SK-N-SH (cell line): ENCODE results near the gene ANKRD60.

Experiments
- CTCF ChIP-seq: fragments of 200-600 bp; sonication (generic); IDR thresholded peaks from 2 replicates; pipeline ENCODE4 v1.6.1; 2017; ENCODE audit warnings: antibody characterized with exemption, mild to moderate bottlenecking, moderate library complexity
- GABPA ChIP-seq: IDR thresholded peaks from 2 replicates; pipeline ENCODE4 v1.4.0; 2012; ENCODE audit warnings: low read depth, mild to moderate bottlenecking
- SMC3 ChIP-seq: IDR thresholded peaks from 2 replicates; pipeline ENCODE4 v1.6.1; 2012; ENCODE audit warnings: low read depth, low read length, improper control_type of control experiment
- TCF12 ChIP-seq: IDR thresholded peaks from 2 replicates; pipeline ENCODE4 v1.4.0; 2012

GRCh38 chr20:58224974-58225373 lies 3.5 kb downstream of the ANKRD60 start:
- no peak for TF ChIP-seq CTCF
- TF ChIP-seq GABPA = no peak
- no peak for TF ChIP-seq SMC3
- no peak for TF ChIP-seq TCF12
